ENCODE results near the gene PLEKHO2. TPM values are rescaled to one million over a fixed set of nuclear protein-coding genes. Genes with fewer than 3 reads are reported as not detected.

PLEKHO2 gene
- total and polyA plus RNA-seq, 2 of the 8 experiments (the other 6 are each of a cell fraction or from before 2014, with no cell fraction given) = 16.9 to 20.1 TPM

- H3K9ac ChIP-seq (replicated peaks in 1 of 4; ENCODE audit: extremely low read depth in 1 of 4, low read depth in 3 of 4, low read length in 3 of 4) = no peak overlapping the region
- H4K20me1 ChIP-seq (replicated peaks in 1 of 2; ENCODE audit: control insufficient read depth in 1 of 2, insufficient read depth in 2 of 2, low read length in 2 of 2) = no peaks in the 10 kb centered on the region
- peak overlapping the region; percentile 75 for H2BK15ac ChIP-seq (ENCODE audit: low read length)
- no peaks in the 10 kb centered on the region for H3K79me1 ChIP-seq (ENCODE audit: low read depth, low read length)
- H3K14ac ChIP-seq (ENCODE audit: insufficient read length) = no peak overlapping the region
- H3K4ac ChIP-seq (replicated peaks; ENCODE audit: insufficient read length, low read depth, low read length) = no peak overlapping the region
- H3K4me3 ChIP-seq (ENCODE audit: extremely low read depth in 1 of 4, insufficient read depth in 2 of 4, low read depth in 3 of 4, low read length in 4 of 4) = no peak overlapping the region
- no peak overlapping the region for H4K5ac ChIP-seq (ENCODE audit: insufficient read length, low read depth, low read length)
- no peaks in the 10 kb centered on the region for H3K27me3 ChIP-seq (replicated peaks in 1 of 4; ENCODE audit: control insufficient read depth in 3 of 4, extremely low read depth in 1 of 4, insufficient read depth in 3 of 4, low read length in 3 of 4)
- no peak overlapping the region for H3K4me2 ChIP-seq (ENCODE audit: insufficient read depth in 1 of 2, low read depth in 2 of 2, low read length in 2 of 2)
- no peak overlapping the region; the same call in 1 of the 2 replicates for H2BK20ac ChIP-seq (ENCODE audit: low read length)
- H3K79me2 ChIP-seq (ENCODE audit: control insufficient read depth in 1 of 2, insufficient read depth in 2 of 2, low read length in 2 of 2) = no peaks in the 10 kb centered on the region
- H2AK5ac ChIP-seq (ENCODE audit: low read depth, low read length) = no peak overlapping the region
- 94% methylated on average over 6 of the region's 6 CpGs; no CpG with 5 or more reads in 1 of the 2 experiments for WGBS, 2 experiments (ENCODE audit: extremely low coverage in 1 of 2, insufficient coverage in 1 of 2, insufficient read length in 1 of 2, insufficient replicate concordance in 2 of 2, low coverage in 1 of 2, low lambda C conversion rate in 2 of 2, missing lambda C conversion rate in 1 of 2)
- 0 out of 2 replicates have a peak overlapping the region, but pooled peaks have one; percentile 35 for H2BK5ac ChIP-seq (ENCODE audit: low read depth, low read length)
- H2BK12ac ChIP-seq (ENCODE audit: low read depth, low read length) = no peak overlapping the region
- ChIA-PET POLR2A (ENCODE audit: partially characterized antibody) (interaction anchor here (1.3 kb wide), 1 partner anchor 14 kb away, joined by 5 read pairs; no protein-coding TSS in a partner anchor), CTCF (ENCODE audit: partially characterized antibody) (interaction anchor here (0.8 to 2.8 kb wide), 4 partner anchors 15 to 95 kb away, joined by 3 to 11 read pairs (median 4); partner anchors contain the start of gene ANKDD1A)
- H2AFZ ChIP-seq (ENCODE audit: low read length) = no peak overlapping the region
- no peak overlapping the region for H2BK120ac ChIP-seq (replicated peaks; ENCODE audit: low read depth, low read length)
- peaks cover 7 to 26% (median 14%) of the 10 kb centered on the region in 4 experiments; a peak in 6 of 7 replicates for H3K4me1 ChIP-seq (replicated peaks in 1 of 4; ENCODE audit: control insufficient read depth in 3 of 4, insufficient read depth in 4 of 4, low read length in 3 of 4)
- peaks cover 0 to 2% (median 0%) of the 10 kb centered on the region in 4 experiments; a peak in 1 of 8 replicates for H3K36me3 ChIP-seq (ENCODE audit: control insufficient read depth in 2 of 4, insufficient read depth in 4 of 4, low read length in 3 of 4)
- no peak for FAIRE-seq
- no peak overlapping the region for H4K8ac ChIP-seq (ENCODE audit: extremely low read depth, insufficient read depth, low read length)
- peaks cover 6 to 8% of the 10 kb centered on the region in 2 experiments; a peak in 2 of 4 replicates for H3K9me3 ChIP-seq (ENCODE audit: insufficient read depth in 2 of 2, low read depth in 1 of 2, low read length in 1 of 2)
- DNase-seq (ENCODE audit: low read depth in 1 of 2, low spot score in 2 of 2) = no peak
- peak overlapping the region; percentile 47 for H4K91ac ChIP-seq (replicated peaks; ENCODE audit: insufficient read length, low read length)
- TF ChIP-seq CTBP2 (IDR thresholded peaks at IDR 0.05; ENCODE audit: borderline replicate concordance, insufficient read depth, insufficient read length, low read length) (no peak), NRF1 (IDR thresholded peaks at IDR 0.05; ENCODE audit: low read depth, low read length) (no peak), GABPA (IDR thresholded peaks at IDR 0.05; ENCODE audit: borderline replicate concordance, insufficient read depth, low read length) (no peak)
- H3K27ac ChIP-seq (ENCODE audit: low read depth, low read length) = no peak overlapping the region
- peaks cover 10% of the 10 kb centered on the region; the same call in 1 of the 2 replicates for H3K23me2 ChIP-seq (ENCODE audit: low read depth, low read length)
- H3K23ac ChIP-seq (ENCODE audit: insufficient read length) = no peak overlapping the region
- H3K18ac ChIP-seq (ENCODE audit: extremely low read depth, low read length) = no peak overlapping the region
- H3K56ac ChIP-seq (replicated peaks; ENCODE audit: insufficient read length, low read depth, low read length) = no peak overlapping the region
Measured at GRCh38 chr15:64896371-64897069, 54.8 kb downstream of the PLEKHO2 start.

Measured in H1 (cell line).